Measurements from ENCODE around the gene FRMD1.

The FRMD1 gene

GRCh38 chr6:168054765-168055560 lies 24.0 kb downstream of the FRMD1 start:
- Histone ChIP-seq H3K4me3 (ENCODE audit: low read depth, low read length) (no peak overlapping the region), H3K27me3 (replicated peaks) (no peaks in the 10 kb centered on the region), H3K36me3 (replicated peaks) (no peaks in the 10 kb centered on the region), H3K27ac (no peak overlapping the region)
- no peak for DNase-seq
- TF ChIP-seq, protein P1, sequence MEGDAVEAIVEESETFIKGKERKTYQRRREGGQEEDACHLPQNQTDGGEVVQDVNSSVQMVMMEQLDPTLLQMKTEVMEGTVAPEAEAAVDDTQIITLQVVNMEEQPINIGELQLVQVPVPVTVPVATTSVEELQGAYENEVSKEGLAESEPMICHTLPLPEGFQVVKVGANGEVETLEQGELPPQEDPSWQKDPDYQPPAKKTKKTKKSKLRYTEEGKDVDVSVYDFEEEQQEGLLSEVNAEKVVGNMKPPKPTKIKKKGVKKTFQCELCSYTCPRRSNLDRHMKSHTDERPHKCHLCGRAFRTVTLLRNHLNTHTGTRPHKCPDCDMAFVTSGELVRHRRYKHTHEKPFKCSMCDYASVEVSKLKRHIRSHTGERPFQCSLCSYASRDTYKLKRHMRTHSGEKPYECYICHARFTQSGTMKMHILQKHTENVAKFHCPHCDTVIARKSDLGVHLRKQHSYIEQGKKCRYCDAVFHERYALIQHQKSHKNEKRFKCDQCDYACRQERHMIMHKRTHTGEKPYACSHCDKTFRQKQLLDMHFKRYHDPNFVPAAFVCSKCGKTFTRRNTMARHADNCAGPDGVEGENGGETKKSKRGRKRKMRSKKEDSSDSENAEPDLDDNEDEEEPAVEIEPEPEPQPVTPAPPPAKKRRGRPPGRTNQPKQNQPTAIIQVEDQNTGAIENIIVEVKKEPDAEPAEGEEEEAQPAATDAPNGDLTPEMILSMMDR (IDR thresholded peaks at IDR 0.05; ENCODE audit: low read depth, low read length, missing control alignments) = no peak
- in situ Hi-C loops (cut with HindIII; ENCODE audit: low pct_ligation_motif_present, low sequenced_read_pairs) = no loop called here

GRCh38 chr6:168053957-168054471 lies 25.0 kb downstream of the FRMD1 start:
- TF ChIP-seq, protein P1 (IDR thresholded peaks at IDR 0.05; ENCODE audit: low read depth, low read length, missing control alignments) = no peak
- in situ Hi-C loops (cut with HindIII; ENCODE audit: low pct_ligation_motif_present, low sequenced_read_pairs) = no loop called here
- Histone ChIP-seq H3K27ac (no peak overlapping the region), H3K36me3 (replicated peaks) (no peaks in the 10 kb centered on the region), H3K27me3 (replicated peaks) (no peaks in the 10 kb centered on the region), H3K4me3 (ENCODE audit: low read depth, low read length) (no peak overlapping the region)
- DNase-seq = no peak

DNA sequence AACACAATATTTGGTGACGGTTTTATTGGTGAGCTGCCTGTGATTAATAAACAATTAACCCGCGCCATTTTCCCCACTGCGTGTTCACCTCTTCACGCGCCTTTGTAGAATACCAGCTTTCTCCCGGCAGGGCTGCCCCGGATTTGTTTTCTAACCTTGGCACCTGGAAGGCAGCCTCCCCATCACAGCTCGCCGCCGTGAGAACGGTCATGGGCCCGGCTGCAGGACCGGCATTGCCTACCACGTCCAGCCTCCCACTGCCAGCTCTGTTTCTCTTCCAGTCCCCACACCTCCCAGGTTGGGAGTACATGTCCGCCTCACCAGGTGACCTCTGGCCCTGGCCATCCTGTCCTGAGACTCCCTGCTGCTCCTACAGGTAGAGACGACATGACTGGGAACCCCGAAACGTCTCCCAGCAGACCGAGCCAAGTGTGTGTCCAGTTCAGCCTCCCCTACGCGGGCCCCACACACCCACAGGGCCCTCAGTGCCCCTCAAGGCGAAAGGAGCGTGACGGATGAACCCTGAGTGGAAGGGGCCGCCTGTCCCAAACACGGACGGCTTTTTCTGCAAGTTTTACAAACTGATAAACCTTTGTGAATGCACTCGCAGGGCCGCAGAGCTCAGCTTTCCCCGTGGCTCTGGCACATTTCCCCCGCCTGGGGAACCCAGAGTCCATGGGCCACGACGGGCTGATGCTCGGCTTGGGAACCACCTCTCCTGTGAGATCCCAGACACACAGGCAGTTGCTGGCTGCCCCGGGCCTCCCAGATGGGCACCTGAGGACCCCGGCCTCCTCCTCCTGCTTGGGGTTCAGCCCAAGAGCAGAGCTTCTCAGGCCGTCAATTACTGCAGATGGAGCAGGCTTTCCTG lies 25.7 kb downstream of the FRMD1 start:
- Histone ChIP-seq H3K4me3 (ENCODE audit: low read depth, low read length) (no peak overlapping the region), H3K27ac (no peak overlapping the region), H3K36me3 (replicated peaks) (no peaks in the 10 kb centered on the region), H3K27me3 (replicated peaks) (no peaks in the 10 kb centered on the region)
- in situ Hi-C loops (cut with HindIII; ENCODE audit: low pct_ligation_motif_present, low sequenced_read_pairs) = no loop called here
- no peak for DNase-seq
- TF ChIP-seq, protein P1 (IDR thresholded peaks at IDR 0.05; ENCODE audit: low read depth, low read length, missing control alignments) = no peak

GRCh38 chr6:168052291-168052891 lies 26.6 kb downstream of the FRMD1 start:
- in situ Hi-C loops (cut with HindIII; ENCODE audit: low pct_ligation_motif_present, low sequenced_read_pairs) = no loop called here
- TF ChIP-seq, protein P1 (IDR thresholded peaks at IDR 0.05; ENCODE audit: low read depth, low read length, missing control alignments) = no peak
- DNase-seq = no peak
- Histone ChIP-seq H3K27ac (no peak overlapping the region), H3K27me3 (replicated peaks) (no peaks in the 10 kb centered on the region), H3K36me3 (replicated peaks) (no peaks in the 10 kb centered on the region), H3K4me3 (ENCODE audit: low read depth, low read length) (no peak overlapping the region)

- Histone ChIP-seq H3K36me3 (replicated peaks) (no peaks in the 10 kb centered on the region), H3K4me3 (ENCODE audit: low read depth, low read length) (no peak overlapping the region), H3K27me3 (replicated peaks) (no peaks in the 10 kb centered on the region), H3K27ac (no peak overlapping the region)
- TF ChIP-seq, protein P1 (IDR thresholded peaks at IDR 0.05; ENCODE audit: low read depth, low read length, missing control alignments) = no peak
- DNase-seq = no peak
- in situ Hi-C loops (cut with HindIII; ENCODE audit: low pct_ligation_motif_present, low sequenced_read_pairs) = no loop called here
Observed at GRCh38 chr6:168051648-168052047, 27.4 kb downstream of the FRMD1 start.

All from brain microvascular endothelial cell (primary cell).